ENCODE data around the gene ADGRD1.

Gene ADGRD1

DNA sequence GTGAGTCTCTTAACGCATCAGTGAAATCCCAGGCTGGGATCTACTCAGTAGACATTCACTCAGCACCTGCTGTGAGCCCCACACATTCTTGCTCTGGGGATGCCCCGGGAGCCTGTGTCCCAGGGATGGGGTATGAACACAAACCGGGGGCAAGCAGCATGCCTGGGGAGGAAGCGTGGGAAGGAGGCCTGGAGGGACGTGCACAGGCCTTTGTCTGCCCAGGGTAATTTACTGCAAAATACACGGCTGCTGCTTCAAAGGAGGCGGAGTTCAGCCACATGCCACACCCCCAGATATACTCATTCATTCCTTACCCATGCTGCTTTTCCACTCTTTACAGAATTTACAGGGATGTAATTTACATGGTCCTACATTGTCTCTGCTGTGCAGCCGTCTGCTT lies 187.8 kb downstream of the ADGRD1 start:
- TF ChIP-seq POLR2AphosphoS5 (IDR thresholded peaks at IDR 0.05; ENCODE audit: low read depth, low read length): no peak
- TF ChIP-seq SIN3A (IDR thresholded peaks at IDR 0.05; ENCODE audit: borderline replicate concordance, insufficient read depth, low read length): no peak
- no peak for TF ChIP-seq TAF1 (IDR thresholded peaks at IDR 0.05; ENCODE audit: borderline replicate concordance, insufficient read depth, low read length)
- TF ChIP-seq FOXP2 (optimal IDR thresholded peaks at IDR 0.05; ENCODE audit: borderline replicate concordance, extremely low read depth, extremely low read length, insufficient read depth): no peak
- TF ChIP-seq, protein P1, sequence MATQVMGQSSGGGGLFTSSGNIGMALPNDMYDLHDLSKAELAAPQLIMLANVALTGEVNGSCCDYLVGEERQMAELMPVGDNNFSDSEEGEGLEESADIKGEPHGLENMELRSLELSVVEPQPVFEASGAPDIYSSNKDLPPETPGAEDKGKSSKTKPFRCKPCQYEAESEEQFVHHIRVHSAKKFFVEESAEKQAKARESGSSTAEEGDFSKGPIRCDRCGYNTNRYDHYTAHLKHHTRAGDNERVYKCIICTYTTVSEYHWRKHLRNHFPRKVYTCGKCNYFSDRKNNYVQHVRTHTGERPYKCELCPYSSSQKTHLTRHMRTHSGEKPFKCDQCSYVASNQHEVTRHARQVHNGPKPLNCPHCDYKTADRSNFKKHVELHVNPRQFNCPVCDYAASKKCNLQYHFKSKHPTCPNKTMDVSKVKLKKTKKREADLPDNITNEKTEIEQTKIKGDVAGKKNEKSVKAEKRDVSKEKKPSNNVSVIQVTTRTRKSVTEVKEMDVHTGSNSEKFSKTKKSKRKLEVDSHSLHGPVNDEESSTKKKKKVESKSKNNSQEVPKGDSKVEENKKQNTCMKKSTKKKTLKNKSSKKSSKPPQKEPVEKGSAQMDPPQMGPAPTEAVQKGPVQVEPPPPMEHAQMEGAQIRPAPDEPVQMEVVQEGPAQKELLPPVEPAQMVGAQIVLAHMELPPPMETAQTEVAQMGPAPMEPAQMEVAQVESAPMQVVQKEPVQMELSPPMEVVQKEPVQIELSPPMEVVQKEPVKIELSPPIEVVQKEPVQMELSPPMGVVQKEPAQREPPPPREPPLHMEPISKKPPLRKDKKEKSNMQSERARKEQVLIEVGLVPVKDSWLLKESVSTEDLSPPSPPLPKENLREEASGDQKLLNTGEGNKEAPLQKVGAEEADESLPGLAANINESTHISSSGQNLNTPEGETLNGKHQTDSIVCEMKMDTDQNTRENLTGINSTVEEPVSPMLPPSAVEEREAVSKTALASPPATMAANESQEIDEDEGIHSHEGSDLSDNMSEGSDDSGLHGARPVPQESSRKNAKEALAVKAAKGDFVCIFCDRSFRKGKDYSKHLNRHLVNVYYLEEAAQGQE (IDR thresholded peaks at IDR 0.05; ENCODE audit: insufficient read depth in 1 of 2, low read depth in 2 of 2, low read length in 2 of 2): no peak

DNA sequence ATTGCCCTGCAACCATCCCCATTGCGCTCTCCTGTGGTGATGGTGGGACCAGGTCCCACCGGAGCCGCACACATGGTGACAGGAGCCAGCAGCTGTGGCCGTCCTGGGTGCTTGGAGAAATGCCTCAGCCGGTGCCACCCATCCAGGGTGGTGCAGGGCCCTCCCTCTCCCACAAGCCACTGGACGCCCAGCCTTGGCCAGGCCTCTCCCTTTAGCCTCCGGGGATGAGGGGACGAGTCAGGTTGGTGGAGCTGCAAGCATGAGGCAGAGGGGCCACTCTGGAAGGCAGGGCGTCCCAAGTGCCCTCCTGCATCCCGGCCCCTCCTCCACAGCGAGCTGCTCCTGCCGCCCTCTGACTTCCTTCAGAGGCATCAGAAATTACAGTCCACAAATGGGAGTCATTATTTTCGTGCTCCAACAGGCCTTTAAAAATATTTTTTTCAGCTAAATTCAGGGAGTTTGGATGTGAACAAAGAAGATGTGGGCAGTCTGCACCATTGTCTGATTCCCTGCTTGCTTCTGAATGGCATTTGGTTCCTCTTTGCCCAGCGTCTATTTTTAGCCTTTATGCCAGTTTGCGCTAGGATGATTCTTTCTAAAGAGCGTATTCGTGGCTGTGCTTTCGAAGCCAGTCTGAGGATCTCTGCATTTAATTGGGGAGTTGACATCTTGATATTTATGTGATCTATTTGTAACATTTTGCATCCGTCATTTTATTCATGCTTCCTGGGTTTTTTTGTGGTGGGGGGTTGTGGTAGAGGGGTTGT lies 189.4 kb downstream of the ADGRD1 start:
- TF ChIP-seq FOXP2 (optimal IDR thresholded peaks at IDR 0.05; ENCODE audit: borderline replicate concordance, extremely low read depth, extremely low read length, insufficient read depth) (no peak), TAF1 (IDR thresholded peaks at IDR 0.05; ENCODE audit: borderline replicate concordance, insufficient read depth, low read length) (no peak), POLR2AphosphoS5 (IDR thresholded peaks at IDR 0.05; ENCODE audit: low read depth, low read length) (no peak), SIN3A (IDR thresholded peaks at IDR 0.05; ENCODE audit: borderline replicate concordance, insufficient read depth, low read length) (no peak)
- TF ChIP-seq, protein P1 (IDR thresholded peaks at IDR 0.05; ENCODE audit: insufficient read depth in 1 of 2, low read depth in 2 of 2, low read length in 2 of 2): no peak

DNA sequence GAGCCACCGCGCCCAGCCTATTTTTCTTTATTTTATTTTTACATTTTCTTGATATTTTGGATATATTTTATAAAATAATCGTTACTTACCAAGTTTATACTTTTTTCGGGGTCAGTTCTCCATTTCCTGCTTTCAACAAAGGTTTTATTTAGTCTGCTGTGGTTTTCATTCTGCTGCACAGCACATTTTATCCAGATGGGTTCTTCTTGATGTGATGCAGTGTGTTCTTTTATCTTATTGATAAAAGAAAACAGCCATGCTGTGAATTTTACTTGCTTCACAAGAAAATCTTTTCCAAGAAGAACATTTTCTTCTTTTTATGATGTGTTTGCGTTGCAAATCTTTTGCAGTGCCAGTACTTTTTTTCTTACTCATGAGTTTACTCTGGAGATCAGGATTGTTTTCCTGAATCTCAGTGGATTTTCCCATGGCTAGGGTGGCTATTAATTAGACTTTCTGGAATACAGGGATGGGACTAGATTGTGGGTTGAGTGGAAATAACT lies 192.5 kb downstream of the ADGRD1 start:
- TF ChIP-seq TAF1 (IDR thresholded peaks at IDR 0.05; ENCODE audit: borderline replicate concordance, insufficient read depth, low read length): no peak
- TF ChIP-seq, protein P1 (IDR thresholded peaks at IDR 0.05; ENCODE audit: insufficient read depth in 1 of 2, low read depth in 2 of 2, low read length in 2 of 2): no peak
- TF ChIP-seq POLR2AphosphoS5 (IDR thresholded peaks at IDR 0.05; ENCODE audit: low read depth, low read length): no peak
- TF ChIP-seq SIN3A (IDR thresholded peaks at IDR 0.05; ENCODE audit: borderline replicate concordance, insufficient read depth, low read length): no peak
- no peak for TF ChIP-seq FOXP2 (optimal IDR thresholded peaks at IDR 0.05; ENCODE audit: borderline replicate concordance, extremely low read depth, extremely low read length, insufficient read depth)

DNA sequence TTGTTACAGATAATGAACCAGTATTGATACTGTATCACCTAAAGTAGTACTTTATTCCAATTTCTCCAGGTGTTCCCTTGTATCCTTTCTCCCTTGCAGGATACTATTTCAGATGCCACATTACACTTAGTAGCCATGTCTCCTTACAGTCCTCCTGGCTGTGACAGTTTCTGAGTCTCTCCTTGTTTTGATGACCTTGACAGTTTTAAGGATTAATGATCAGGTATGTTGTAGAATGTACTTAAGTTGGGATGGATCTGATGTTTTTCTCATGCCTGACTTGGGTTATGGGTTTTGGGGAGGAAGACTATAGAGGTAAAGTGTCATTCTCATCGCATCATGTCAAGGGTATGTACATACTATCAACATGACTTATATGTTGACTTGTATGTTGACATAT lies 193.6 kb downstream of the ADGRD1 start:
- TF ChIP-seq, protein P1 (IDR thresholded peaks at IDR 0.05; ENCODE audit: insufficient read depth in 1 of 2, low read depth in 2 of 2, low read length in 2 of 2): no peak
- TF ChIP-seq POLR2AphosphoS5 (IDR thresholded peaks at IDR 0.05; ENCODE audit: low read depth, low read length): no peak
- TF ChIP-seq TAF1 (IDR thresholded peaks at IDR 0.05; ENCODE audit: borderline replicate concordance, insufficient read depth, low read length): no peak
- TF ChIP-seq SIN3A (IDR thresholded peaks at IDR 0.05; ENCODE audit: borderline replicate concordance, insufficient read depth, low read length): no peak
- no peak for TF ChIP-seq FOXP2 (optimal IDR thresholded peaks at IDR 0.05; ENCODE audit: borderline replicate concordance, extremely low read depth, extremely low read length, insufficient read depth)

Measured in PFSK-1 (cell line).